ENCODE results near the gene A2ML1.
"Not testable (repeated sequence)": the region's sequence is repeated elsewhere in the genome, so short reads cannot be mapped to it uniquely, and the experiment has no call there.

Gene A2ML1

DNA sequence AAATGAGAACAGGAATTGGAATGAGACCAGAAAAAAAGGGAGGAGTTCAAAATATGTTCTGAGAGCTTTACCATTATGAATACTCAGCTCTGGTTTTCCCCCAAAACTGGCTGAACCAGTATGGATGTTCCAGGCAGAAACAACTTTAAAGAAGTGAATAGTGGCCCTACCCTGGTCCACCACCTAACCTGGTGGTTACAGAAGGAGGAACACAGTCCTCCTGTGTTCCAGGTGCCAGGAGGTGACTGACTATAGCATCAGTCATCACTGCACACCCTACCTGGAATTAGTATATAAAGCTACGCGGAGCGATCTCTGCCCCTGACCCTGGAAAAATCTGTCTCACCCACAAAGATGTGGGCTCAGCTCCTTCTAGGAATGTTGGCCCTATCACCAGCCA is at the start of gene A2ML1:
TSS of gene A2ML1 (plus strand) at position 324 of the 400 bp plus-strand sequence. CDS start at position 355, 31 bp downstream.
- DNase-seq, result no peak

DNA sequence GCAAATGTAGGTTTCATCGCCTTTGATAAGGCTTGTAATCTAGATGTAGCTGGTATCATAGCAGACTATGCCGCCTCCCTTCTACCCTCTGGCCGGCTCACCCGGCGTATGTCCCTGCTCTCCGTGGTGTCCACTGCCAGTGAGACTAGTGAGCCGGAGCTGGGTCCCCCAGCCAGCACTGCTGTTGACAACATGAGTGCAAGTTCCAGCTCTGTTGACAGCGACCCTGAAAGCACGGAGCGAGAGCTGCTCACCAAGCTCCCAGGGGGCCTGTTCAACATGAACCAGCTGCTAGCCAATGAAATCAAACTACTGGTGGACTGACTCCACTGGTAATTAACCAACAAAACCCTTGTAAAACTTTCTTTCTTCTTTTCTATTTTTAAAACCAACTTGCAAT is 49.0 kb upstream of the A2ML1 start:
- DNase-seq, result no peak

DNA sequence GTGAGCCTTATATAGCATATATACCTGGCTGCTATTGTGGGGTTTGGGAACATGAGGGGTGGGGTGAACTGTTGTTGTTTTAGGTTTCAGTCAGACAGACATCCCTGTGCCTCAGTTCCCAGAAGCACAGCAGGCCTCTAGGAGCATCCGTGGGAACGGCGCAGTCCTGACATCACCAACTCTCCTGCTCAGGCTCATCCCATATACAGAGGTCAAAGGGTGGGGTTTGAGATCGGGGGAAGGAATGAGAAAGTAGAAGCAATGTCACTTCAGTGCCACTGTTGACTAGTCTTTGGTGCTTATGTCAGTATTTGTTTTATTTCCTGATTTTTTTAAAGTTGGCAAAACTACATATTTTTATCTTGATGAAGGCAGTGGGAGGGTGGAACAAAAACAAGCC is 43.1 kb upstream of the A2ML1 start:
- no peak for DNase-seq

DNA sequence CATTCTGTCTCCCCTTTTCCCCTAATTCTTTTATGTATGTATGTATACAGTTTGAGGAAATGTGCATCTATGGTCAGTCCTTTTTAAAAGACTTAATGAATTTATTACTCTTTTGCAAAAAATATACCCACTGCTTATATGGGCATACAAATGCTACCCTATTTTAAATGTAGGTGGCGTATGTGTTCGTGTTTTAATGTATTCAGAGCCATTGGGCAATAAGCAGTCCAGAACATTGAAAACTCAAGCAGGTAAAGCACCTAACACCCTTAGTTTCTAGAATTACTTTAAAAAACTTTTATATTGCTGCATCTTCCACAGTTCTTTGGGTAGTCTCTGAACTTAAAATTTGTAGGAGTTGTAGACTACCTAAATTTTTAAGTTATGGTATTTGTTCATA is 42.6 kb upstream of the A2ML1 start:
- no peak for DNase-seq

DNA sequence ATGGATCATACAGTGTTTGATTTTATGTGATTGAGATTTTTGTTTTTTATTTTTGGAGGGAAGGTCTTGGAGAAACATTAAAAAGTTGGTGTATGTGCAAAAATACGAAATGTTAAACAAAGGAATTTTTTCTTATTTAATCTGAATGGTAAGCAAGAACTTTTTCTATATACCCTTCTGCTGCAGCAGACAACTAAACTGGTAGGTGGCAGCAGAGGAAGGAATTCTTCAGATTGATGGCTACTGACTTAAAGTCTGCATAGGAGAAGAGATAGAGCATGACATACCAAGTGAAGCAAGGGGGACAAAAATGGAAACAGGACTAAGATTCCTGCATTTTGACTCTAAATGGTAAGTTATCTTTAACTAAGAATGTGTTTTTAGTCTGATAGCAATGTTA is 42.0 kb upstream of the A2ML1 start:
- no peak for DNase-seq

DNA sequence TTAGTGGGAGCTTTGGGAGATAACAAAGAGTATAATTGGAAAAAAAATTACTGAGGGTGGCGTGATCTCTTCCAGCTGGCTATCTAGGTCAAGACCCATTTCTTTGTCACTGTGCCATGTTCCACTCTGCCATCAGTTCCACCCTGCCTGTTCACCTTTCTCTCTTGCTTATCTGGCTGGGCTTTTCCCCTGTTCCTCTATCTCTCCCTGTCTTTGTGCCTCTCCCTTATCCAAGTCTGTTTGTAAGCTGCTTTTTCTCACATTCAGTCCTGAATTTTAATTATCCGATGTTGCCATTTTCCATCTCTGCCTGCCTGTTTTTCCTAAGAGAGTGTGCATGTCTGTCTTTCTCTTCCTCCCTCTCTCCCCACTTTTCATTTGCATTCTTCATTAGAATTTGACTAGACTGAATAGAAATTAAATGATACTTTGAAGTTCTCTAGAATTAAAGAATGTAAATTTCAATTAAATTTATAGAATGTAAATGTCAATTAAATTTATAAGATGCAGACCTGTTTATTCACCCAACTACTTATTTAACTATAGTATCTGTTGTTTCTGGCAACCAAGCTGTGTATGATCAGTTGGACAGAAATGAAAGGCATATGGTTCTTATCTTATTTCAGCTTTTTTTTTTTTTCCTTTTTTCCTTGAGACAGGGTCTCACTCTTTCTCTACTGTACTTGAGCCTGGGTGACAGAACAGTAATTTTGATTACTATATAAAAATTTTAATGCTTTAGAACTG is 40.9 kb upstream of the A2ML1 start:
- DNase-seq, result no peak

DNA sequence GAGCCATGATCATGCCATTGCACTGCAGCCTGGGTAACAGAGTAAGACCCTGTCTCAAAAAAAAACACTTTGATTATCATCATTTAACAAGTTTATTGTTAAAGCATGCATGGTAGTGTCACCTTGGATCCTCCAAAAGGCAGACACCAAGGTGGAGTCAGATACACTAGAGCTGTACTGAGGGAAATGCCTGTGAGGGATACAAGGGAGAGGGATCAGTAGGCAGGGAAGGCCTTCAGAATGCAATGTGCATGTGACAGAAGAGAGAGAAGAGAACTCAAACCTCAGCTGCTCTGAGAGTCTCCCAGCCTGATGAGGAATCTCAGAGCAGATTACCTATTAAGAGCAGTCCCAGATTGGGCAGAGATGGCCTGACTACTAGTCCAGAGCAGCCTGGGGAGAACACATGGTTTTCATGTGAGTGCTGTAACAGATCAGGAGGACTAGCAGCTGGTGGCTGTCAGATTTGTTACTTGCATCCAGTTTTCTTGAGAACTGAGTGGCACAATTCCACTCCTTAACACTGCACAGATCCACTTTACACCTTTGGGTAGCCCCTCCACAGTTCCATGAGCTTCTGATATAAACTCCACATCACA is 38.0 kb upstream of the A2ML1 start:
- DNase-seq, result no peak

DNA sequence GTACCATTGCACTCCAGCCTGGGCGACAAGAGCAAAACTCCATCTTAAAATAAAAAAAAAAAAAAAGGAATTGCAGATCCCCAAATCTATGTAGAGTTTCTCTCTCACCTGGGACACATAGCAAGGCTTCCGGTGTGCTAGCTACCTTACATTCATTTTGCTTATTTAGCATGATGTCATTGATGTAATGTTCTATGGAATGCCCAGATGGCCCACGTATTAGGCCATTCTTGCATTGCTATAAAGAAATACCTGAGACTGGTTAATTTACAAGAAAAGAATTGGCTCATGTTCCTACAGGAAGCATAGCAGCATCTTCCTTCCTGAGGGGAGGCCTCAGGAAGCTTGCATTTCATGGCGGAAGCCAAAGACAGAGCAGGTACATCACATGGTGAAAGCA is 36.9 kb upstream of the A2ML1 start:
- DNase-seq, result no peak

DNA sequence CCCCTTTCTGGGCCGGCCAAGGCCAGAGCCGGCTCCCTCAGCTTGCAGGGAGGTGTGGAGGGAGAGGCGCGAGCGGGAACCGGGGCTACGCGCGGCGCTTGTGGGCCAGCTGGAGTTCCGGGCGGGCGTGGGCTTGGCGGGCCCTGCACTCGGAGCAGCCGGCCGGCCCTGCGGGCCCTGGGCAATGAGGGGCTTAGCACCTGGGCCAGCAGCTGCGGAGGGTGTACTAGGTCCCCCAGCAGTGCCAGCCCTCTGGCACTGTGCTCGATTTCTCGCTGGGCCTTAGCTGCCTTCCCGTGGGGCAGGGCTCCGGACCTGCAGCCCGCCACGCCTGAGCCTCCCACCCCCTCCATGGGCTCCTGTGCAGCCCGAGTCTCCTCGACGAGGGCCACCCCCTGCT is 35.2 kb upstream of the A2ML1 start:
- not testable (repeated sequence) for DNase-seq

DNA sequence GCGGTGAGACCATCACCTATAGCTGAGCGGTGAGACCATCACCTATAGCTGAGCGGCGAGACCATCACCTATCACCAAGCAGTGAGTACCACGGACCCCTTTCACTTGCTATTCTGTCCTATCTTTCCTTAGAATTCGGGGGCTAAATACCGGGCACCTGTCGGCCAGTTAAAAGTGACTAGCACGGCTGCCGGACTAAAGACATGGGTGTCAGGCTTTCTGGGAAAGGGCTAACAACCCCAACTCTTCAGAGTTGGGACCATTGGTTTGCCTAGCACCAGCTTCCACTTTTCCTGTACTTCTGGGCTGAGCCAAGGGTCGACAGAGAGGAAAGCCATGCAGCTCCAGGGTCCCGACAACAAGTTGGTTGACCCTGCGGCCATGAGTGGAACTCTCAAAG is 33.7 kb upstream of the A2ML1 start:
- DNase-seq, result not testable (repeated sequence)

DNA sequence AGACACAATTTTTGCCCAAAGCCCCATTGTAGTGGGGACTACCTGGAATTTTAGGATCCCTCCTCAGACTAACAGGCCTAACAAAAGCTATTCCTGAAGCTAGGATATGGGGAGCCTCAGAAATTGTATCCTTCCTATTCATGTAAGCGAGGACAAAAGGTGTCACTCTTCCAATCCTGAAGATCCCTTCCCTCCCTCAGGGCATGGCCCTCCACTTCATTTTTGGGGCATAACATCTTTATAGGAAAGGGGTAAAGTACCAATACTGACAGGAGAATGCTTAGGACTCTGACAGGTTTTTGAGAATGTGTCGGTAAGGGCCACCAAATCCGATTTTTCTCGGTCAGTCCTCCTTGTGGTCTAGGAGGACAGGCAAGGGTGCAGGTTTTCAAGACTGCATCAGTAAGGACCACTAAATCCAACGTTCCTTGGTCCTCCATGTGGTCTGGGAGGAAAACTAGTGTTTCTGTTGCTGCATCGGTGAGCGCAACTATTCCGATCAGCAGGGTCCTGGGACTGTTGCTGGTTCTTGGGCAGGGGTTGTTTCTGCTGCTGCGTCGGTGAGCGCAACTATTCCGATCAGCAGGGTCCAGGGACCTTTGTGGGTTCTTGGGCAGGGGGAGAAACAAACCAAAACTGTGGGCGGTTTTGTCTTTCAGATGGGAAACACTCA is 32.9 kb upstream of the A2ML1 start:
- DNase-seq, result not testable (repeated sequence)

DNA sequence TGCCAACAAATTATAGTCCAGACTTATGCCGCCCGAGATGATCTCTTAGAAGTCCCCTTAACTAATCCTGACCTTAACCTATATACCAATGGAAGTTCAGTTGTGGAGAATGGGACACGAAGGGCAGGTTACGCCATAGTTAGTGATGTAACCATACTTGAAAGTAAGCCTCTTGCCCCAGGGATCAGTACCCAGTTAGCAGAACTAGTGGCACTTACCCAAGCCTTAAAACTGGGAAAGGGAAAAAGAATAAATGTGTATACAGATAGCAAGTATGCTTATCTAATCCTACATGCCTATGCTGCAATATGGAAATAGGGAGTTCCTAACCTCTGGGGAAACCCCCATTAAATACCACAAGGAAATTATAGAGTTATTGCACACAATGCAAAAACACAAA is 29.2 kb upstream of the A2ML1 start:
- DNase-seq, result not testable (repeated sequence)

DNA sequence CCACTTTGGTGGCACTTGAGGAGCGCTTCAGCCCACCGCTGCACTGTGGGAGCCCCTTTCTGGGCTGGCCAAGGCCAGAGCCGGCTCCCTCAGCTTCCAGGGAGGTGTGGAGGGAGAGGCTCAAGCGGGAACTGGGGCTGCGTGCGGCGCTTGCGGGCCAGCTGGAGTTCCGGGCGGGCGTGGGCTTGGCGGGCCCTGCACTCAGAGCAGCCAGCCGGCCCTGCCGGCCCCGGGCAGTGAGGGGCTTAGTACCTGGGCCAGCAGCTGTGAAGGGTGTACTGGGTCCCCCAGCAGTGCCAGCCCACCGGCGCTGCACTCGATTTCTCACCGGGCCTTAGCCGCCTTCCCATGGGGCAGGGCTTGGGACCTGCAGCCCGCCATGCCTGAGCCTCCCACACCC is 27.8 kb upstream of the A2ML1 start:
- not testable (repeated sequence) for DNase-seq

DNA sequence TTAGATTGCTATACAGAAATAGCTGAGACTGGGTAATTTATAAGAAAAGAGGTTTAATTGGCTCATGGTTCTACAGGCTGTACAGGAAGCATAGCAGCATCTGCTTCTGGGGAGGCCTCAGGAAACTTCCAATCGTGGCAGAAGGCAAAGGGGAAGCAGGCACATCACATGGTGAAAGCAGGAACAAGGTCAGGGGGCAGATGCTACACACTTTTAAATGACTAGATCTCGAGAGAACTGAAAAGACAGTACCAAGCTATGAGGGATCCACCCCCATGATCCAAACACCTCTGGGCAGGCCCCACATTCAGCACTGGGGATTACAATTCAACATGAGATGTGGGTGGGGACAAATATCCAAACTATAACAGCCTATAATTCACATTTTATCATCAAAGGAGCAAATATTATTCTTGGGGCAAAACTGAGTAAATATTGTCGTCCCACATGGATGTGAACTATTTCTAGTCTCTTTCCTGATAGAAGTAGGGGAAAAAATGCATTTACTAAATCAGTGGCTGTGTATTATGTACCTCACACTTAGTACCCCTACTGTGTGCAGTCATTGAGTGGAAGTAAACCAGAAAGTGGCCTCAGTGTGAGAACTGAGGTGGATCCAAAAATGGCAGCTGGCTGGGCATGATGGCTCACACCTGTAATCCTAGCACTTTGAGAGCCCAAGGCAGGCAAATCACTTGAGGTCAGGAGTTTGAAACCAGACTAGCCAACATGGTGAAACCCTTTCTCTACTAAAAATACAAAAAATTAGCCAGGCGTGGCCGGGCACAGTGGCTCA is 25.4 kb upstream of the A2ML1 start:
- no peak for DNase-seq

DNA sequence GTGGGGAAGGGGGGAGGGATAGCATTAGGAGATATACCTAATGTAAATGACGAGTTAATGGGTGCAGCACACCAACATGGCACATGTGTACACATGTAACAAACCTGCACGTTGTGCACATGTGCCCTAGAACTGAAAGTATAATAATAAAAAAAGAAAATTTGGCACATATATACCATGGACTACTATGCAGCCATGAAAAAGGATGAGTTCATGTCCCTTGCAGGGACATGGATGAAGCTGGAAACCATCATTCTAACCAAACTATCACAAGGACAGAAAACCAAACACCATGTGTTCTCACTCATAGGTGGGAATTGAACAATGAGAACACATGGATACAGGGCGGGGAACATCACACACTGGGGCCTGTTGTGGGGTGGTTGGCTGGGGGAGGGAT is 21.2 kb upstream of the A2ML1 start:
- not testable (repeated sequence) for DNase-seq

DNA sequence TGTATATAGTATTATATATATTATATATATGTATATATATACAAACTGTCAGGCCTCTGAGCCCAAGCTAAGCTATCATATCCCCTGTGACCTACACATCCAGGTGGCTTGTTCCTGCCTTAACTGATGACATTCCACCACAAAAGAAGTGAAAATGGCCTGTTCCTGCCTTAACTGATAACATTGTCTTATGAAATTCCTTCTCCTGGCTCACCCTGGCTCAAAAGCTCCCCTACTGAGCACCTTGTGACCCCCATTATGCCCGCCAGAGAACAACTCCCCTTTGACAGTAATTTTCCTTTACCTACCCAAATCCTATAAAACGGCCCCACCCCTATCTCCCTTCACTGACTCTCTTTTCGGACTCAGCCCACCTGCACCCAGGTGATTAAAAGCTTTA is 17.6 kb upstream of the A2ML1 start:
- DNase-seq, result not testable (repeated sequence)

DNA sequence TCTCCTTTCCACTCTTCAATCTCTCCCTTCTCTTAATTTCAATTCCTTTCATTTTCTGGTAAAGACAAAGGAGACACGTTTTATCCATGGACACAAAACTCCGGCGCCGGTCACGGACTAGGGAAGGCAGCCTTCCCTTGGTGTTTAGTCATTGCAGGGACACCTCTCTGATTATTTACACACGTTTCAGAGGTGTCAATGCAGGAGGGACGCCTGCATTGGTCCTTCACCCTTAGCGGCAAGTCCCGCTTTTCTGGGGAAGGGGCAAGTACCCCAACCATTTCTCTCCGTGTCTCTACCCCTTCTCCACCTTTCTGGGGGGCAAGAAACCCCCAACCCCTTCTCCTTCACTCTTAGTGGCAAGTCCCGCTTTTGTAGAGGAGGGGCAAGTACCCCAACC is 16.9 kb upstream of the A2ML1 start:
- not testable (repeated sequence) for DNase-seq

DNA sequence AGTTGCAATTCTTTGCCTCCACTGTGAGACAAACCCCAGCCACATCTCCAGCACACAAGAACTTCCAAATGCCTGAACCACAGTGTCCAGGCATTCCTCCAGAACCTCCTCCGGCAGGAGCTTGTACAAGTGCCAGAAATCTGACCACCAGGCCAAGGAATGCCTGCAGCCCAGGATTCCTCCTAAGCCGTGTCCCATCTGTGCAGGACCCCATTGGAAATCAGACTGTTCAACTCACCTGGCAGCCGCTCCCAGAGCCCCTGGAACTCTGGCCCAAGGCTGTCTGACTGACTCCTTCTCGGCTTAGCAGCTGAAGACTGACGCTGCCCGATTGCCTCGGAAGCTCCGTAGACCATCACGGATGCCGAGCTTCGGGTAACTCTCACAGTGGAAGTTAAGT is 15.3 kb upstream of the A2ML1 start:
- DNase-seq, result not testable (repeated sequence)

DNA sequence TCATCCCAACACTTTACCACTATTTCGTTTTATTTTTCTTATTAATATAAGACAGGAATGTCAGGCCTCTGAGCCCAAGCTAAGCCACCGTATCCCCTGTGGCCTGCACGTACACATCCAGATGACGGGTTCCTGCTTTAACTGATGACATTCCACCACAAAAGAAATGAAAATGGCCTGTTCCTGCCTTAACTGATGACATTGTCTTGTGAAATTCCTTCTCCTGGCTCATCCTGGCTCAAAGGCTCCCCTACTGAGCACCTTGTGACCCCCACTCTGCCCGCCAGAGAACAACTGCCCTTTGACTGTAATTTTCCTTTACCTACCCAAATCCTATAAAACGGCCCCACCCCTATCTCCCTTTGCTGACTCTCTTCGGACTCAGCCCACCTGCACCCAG is 12.3 kb upstream of the A2ML1 start:
- DNase-seq, result not testable (repeated sequence)

DNA sequence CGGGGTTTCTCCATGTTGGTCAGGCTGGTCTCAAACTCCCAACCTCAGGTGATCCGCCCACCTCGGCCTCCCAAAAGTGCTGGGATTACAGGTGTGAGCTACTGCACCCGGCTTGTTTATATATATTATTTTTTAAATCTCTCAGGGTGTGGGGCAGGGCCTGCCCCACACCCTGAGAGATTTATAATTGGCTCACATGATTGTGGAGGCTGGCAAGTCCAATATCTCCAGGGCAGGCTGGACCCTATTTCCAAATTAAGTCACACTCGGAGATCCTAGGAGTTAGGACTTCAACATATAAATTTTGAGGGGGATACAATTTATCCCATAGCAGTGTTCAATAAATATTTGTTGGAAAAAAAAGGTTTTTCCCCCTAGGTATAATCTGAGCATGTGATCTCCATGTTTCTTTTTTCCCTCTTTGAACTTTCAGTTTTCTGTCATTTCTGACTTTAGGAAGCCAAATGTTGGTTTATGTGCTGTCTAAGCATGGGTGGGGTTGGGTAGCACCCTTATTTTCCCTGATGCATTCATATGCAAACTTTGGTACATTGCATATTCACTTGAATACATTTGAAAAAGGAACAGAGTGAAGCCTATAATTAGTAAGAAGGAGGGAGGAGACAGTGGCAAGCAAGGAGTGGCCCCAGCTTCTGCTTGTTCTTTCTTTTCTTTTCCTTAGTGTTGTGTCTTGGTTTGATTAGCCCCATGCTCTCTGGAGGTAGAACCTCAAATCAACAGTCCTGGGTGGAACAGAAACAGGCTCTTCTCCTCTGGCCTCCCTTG is 8.7 kb upstream of the A2ML1 start:
- DNase-seq, result no peak

DNA sequence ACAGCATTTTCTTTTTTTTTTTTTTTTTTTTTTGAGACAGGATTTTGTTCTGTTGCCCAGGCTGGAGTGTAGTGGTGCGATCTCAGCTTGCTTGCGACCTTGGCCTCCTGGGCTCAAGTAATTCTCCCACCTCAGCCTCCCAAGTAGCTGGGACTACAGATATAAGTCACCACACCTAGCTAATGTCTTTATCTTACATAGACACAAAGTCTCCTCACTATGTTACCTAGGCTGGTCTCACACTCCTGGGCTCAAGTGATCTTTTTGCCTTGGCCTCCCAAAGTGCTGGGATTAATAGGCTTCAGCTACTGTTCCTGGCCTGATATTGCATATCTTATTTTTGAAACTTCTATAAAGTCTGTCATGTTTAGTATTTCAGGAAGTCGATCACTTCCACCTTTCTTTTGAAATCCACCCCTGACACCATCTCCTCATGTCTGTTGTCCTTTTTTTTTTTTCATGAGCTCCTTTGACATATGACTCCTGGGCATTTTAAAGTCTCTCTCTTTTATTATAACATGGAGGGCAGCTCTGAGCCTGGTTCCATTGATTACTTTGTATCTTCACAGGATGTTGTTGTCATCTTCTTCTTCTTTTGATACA is 5.9 kb upstream of the A2ML1 start:
- DNase-seq, result no peak

DNA sequence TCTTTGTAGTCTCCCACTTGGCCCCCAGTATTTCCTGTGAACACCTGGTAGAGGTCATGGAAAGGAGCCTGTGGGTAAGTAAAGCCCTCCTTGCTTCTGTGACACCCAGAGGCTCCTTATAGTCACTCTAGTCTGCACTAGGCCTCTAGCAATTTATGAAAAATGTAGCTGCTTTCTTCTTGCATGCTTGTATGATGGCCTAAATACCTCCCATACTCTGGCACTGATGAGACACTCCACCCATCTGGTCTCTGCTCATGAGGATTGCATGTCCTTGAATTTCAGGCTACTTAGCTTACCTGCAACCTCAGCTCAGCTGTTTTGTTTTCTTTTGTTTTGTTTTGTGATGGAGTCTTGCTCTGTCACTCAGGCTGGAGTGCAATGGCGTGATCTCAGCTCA is 4.6 kb upstream of the A2ML1 start:
- DNase-seq, result no peak
